Neural progenitor cell (in vitro differentiated cells): ENCODE data around the gene RAET1G.
A peak's percentile ranks its signal among the peaks of the same experiment; 100 is the strongest.

Experiments
- EZH2 ChIP-seq: fragments of 200-600 bp; sonication (generic); IDR thresholded peaks from 2 replicates; pipeline ENCODE4 v1.6.1; 2017; ENCODE audit warnings: antibody characterized with exemption, mild to moderate bottlenecking, moderate library complexity
- EZH2phosphoT487 ChIP-seq: fragments of 200-600 bp; sonication (generic); IDR thresholded peaks from 2 replicates; pipeline ENCODE4 v1.6.1; 2017; ENCODE audit warnings: antibody characterized with exemption
- TF ChIP-seq, protein P1 (sequence below): fragments of 200-600 bp; sonication (generic); IDR thresholded peaks from 2 replicates; pipeline ENCODE4 v1.5.1; 2017; ENCODE audit warnings: antibody characterized with exemption, mild to moderate bottlenecking

DNA sequence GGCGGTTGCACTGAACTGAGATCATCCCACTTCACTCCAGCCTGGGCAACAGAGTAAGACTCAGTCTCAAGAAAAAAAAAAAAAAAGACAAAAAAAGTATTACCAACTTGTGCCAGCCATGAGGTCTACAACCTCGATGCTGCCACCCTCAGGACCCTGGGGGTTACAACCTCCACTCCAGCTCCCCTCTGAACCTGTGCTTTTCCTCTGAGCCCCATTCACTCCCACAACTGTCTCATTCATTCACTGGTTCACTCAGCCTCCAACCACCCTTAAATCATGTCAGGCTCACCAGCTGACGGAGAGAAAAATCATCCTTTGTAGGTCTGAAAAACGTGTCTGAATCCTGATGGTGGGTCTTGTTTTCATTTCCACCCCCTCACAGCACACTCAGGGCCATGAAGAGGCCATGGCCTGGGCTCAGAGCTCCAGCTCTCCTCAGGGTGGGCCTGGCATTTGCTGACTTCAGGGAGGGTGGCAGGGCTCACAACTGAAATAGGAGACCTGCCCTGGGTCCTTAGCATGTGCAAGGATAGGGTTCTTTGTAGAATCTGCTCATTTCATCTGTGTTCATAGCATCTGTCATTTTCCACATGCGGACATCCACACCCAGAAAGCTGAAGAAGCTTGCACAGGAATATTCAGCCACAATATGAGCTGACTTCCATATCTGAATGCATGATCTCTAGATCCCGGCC is 39.0 kb upstream of the RAET1G start:
- TF ChIP-seq, protein P1, sequence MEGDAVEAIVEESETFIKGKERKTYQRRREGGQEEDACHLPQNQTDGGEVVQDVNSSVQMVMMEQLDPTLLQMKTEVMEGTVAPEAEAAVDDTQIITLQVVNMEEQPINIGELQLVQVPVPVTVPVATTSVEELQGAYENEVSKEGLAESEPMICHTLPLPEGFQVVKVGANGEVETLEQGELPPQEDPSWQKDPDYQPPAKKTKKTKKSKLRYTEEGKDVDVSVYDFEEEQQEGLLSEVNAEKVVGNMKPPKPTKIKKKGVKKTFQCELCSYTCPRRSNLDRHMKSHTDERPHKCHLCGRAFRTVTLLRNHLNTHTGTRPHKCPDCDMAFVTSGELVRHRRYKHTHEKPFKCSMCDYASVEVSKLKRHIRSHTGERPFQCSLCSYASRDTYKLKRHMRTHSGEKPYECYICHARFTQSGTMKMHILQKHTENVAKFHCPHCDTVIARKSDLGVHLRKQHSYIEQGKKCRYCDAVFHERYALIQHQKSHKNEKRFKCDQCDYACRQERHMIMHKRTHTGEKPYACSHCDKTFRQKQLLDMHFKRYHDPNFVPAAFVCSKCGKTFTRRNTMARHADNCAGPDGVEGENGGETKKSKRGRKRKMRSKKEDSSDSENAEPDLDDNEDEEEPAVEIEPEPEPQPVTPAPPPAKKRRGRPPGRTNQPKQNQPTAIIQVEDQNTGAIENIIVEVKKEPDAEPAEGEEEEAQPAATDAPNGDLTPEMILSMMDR, result peak; percentile 45
- no peak for TF ChIP-seq EZH2
- no peak for TF ChIP-seq EZH2phosphoT487
